Hepatocyte (in vitro differentiated cells): ENCODE data around the gene NEUROD2. TPM values are rescaled to one million over a fixed set of nuclear protein-coding genes. Genes with fewer than 3 reads are reported as not detected.

Source experiments
- DNase-seq: peaks from one replicate; pipeline ENCODE4 v3.0.0-alpha.2; 2016; ENCODE audit warnings: low spot score
- H2AFZ ChIP-seq: fragments of 200-600 bp; sonication (generic); 2 replicates; pipeline ENCODE4 v1.6.0; 2016; ENCODE audit warnings: antibody characterized with exemption, mild to moderate bottlenecking
- H3K27ac ChIP-seq: fragments of 200-600 bp; sonication (generic); 2 replicates; pipeline ENCODE4 v1.5.1; 2016; ENCODE audit warnings: mild to moderate bottlenecking
- H3K27me3 ChIP-seq: fragments of 200-600 bp; sonication (generic); 2 replicates; pipeline ENCODE4 v1.6.1; 2016
- H3K36me3 ChIP-seq: fragments of 200-600 bp; sonication (generic); replicated peaks from 2 replicates; pipeline ENCODE4 v1.5.1; 2016; ENCODE audit warnings: low read depth; ENCODE audit not compliant: insufficient read depth
- H3K4me1 ChIP-seq: fragments of 200-600 bp; sonication (generic); 2 replicates; pipeline ENCODE4 v1.5.1; 2016; ENCODE audit warnings: mild to moderate bottlenecking, moderate library complexity; ENCODE audit not compliant: insufficient read depth
- H3K4me2 ChIP-seq: fragments of 200-600 bp; sonication (generic); 2 replicates; pipeline ENCODE4 v1.6.0; 2016
- H3K4me3 ChIP-seq: fragments of 200-600 bp; sonication (generic); 2 replicates; pipeline ENCODE4 v1.5.1; 2016; ENCODE audit warnings: mild to moderate bottlenecking
- H3K79me2 ChIP-seq: fragments of 200-600 bp; sonication (generic); 2 replicates; pipeline ENCODE4 v1.6.0; 2017; ENCODE audit warnings: mild to moderate bottlenecking
- H3K9me2 ChIP-seq: fragments of 200-600 bp; sonication (generic); replicated peaks from 2 replicates; pipeline ENCODE4 v1.6.0; 2017; ENCODE audit warnings: mild to moderate bottlenecking; ENCODE audit not compliant: insufficient read depth
- H3K9me3 ChIP-seq: fragments of 200-600 bp; sonication (generic); 2 replicates; pipeline ENCODE4 v1.5.1; 2016; ENCODE audit warnings: low read depth, mild to moderate bottlenecking
- H4K20me1 ChIP-seq: fragments of 200-600 bp; sonication (generic); 2 replicates; pipeline ENCODE4 v1.6.0; 2016; ENCODE audit warnings: mild to moderate bottlenecking; ENCODE audit not compliant: insufficient read depth, poor library complexity, severe bottlenecking
- CTCF ChIP-seq: fragments of 200-600 bp; sonication (generic); IDR thresholded peaks from 2 replicates; pipeline ENCODE4 v1.5.1; 2016; ENCODE audit warnings: antibody characterized with exemption, mild to moderate bottlenecking; ENCODE audit not compliant: poor library complexity
- EZH2 ChIP-seq: fragments of 200-600 bp; sonication (generic); IDR thresholded peaks from 2 replicates; pipeline ENCODE4 v1.6.1; 2016; ENCODE audit warnings: antibody characterized with exemption, mild to moderate bottlenecking, borderline replicate concordance
- EZH2phosphoT487 ChIP-seq: fragments of 200-600 bp; sonication (generic); IDR thresholded peaks from one replicate; pipeline ENCODE4 v1.6.1; 2018; ENCODE audit warnings: antibody characterized with exemption, mild to moderate bottlenecking, low read depth, moderate library complexity; ENCODE audit not compliant: unreplicated experiment, severe bottlenecking
- WGBS: methylation state at CpG from one replicate; pipeline ENCODE4 v1.1.6; 2016; ENCODE audit warnings: low lambda C conversion rate; ENCODE audit errors: missing lambda C conversion rate; 5-methylcytosine and 5-hydroxymethylcytosine counted together
- polyA plus RNA-seq: library from polyadenylated mRNA; unstranded; fragments of >200 nt; fragmentation: Nextera tagmentation; extraction: Ambion mirVana; gene quantifications from 2 replicates; pipeline ENCODE4 v1.2.1, GENCODE V29; 2016
- total RNA-seq: library from RNA; depleted of rRNA; stranded (reverse); fragments of >200 nt; gene quantifications from 2 replicates; pipeline ENCODE4 v1.2.3, GENCODE V29; 2014

The NEUROD2 gene
- total and polyA plus RNA-seq, 2 experiments from 2014 or later = not detected

DNA sequence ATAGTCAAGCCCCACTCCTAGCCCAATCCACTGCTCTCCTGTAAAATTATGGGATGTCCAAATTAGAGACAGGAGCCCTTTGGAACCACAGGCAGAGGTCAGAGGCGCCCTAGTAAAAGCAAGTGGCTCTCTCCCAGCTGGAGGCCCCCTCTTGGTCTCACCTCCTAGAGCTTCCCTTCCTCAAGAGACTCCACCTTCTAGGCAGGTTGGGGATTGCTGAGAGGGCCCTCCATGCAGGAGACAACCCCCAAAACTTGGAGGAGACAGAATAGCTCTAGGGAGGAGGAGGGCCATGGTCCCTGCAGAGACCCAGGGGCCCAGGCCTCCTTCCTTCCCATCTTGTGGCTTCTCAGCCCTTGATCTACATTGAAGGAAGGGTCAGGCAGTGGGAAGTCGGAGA lies 29.4 kb downstream of the NEUROD2 start:
- WGBS = 79% methylated on average over 2 of the region's 2 CpGs
- Histone ChIP-seq H3K9me3 (no peaks in the 10 kb centered on the region), H3K36me3 (no peaks in the 10 kb centered on the region), H3K9me2 (no peaks in the 10 kb centered on the region), H2AFZ (no peak overlapping the region), H3K27me3 (peaks cover 3% of the 10 kb centered on the region), H3K27ac (no peak overlapping the region), H3K4me3 (no peak overlapping the region), H4K20me1 (no peaks in the 10 kb centered on the region), H3K79me2 (no peaks in the 10 kb centered on the region), H3K4me1 (peaks cover 4% of the 10 kb centered on the region), H3K4me2 (no peak overlapping the region)
- DNase-seq = no peak
- TF ChIP-seq EZH2phosphoT487 = no peak
- TF ChIP-seq EZH2 = no peak

GRCh38 chr17:39576187-39576586 lies 31.5 kb downstream of the NEUROD2 start:
- peaks cover 4% of the 10 kb centered on the region for H3K4me1 ChIP-seq
- H2AFZ ChIP-seq = no peak overlapping the region
- no peaks in the 10 kb centered on the region for H3K9me2 ChIP-seq
- no peak overlapping the region for H3K27ac ChIP-seq
- 32% methylated on average over 7 of the region's 7 CpGs for WGBS
- no peak overlapping the region for H3K4me3 ChIP-seq
- H3K9me3 ChIP-seq = no peaks in the 10 kb centered on the region
- peak; percentile 31 for TF ChIP-seq CTCF
- TF ChIP-seq EZH2 = no peak
- H3K27me3 ChIP-seq = peaks cover 3% of the 10 kb centered on the region
- DNase-seq = no peak
- no peaks in the 10 kb centered on the region for H3K79me2 ChIP-seq
- no peaks in the 10 kb centered on the region for H4K20me1 ChIP-seq
- H3K4me2 ChIP-seq = no peak overlapping the region
- no peaks in the 10 kb centered on the region for H3K36me3 ChIP-seq

GRCh38 chr17:39573447-39574298 lies 34.0 kb downstream of the NEUROD2 start:
- Histone ChIP-seq H2AFZ (peak overlapping the region; percentile 90), H3K27me3 (peaks cover 3% of the 10 kb centered on the region), H3K79me2 (no peaks in the 10 kb centered on the region), H3K27ac (peak overlapping the region; percentile 46), H3K4me1 (peaks cover 4% of the 10 kb centered on the region), H4K20me1 (no peaks in the 10 kb centered on the region), H3K36me3 (no peaks in the 10 kb centered on the region), H3K4me2 (peak overlapping the region; percentile 91), H3K9me2 (no peaks in the 10 kb centered on the region), H3K4me3 (peak overlapping the region; percentile 70), H3K9me3 (no peaks in the 10 kb centered on the region)
- peak; percentile 76 for DNase-seq
- 2% methylated on average over 63 of the region's 66 CpGs for WGBS
- TF ChIP-seq EZH2 = no peak
- no peak for TF ChIP-seq EZH2phosphoT487
- no peak for TF ChIP-seq CTCF

DNA sequence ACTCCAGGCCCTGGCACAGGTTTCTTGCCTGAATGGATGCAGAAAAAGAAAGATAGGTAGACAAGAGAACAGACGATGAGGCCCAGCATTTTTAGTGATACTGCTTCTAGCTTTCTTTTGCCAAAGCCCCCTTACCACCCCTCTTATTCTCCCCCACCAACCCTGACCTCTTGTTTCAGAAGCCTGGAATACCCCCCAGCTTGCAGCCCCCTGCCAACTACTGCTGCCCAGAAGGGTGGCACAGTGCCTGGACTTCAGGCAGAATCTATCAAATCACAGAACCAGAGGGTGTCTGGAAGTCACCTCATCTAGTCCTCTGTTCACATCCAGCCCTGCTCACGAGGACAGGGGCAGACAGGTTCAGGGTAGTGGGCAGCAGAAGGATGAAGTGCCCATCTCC lies 35.6 kb downstream of the NEUROD2 start:
- peaks cover 4% of the 10 kb centered on the region for H3K4me1 ChIP-seq
- TF ChIP-seq EZH2 (no peak), EZH2phosphoT487 (no peak), CTCF (no peak)
- DNase-seq = no peak
- no peak overlapping the region for H3K4me2 ChIP-seq
- no peaks in the 10 kb centered on the region for H3K36me3 ChIP-seq
- H4K20me1 ChIP-seq = no peaks in the 10 kb centered on the region
- H3K27ac ChIP-seq = no peak overlapping the region
- no peaks in the 10 kb centered on the region for H3K27me3 ChIP-seq
- H3K9me2 ChIP-seq = no peaks in the 10 kb centered on the region
- H3K4me3 ChIP-seq = no peak overlapping the region
- H3K79me2 ChIP-seq = no peaks in the 10 kb centered on the region
- no peaks in the 10 kb centered on the region for H3K9me3 ChIP-seq
- H2AFZ ChIP-seq = no peak overlapping the region
- WGBS = 94% methylated on average over 2 of the region's 2 CpGs
